GM19035 (cell line): ENCODE results near the gene MAP2.

ENCODE experiments used
- ATAC-seq: cut with Tn5 transposase; IDR thresholded peaks from one replicate; pipeline ENCODE4 v1.9.1; 2021; ENCODE audit not compliant: unreplicated experiment

MAP2 gene

GRCh38 chr2:209773377-209773776 is 349.5 kb downstream of the MAP2 start:
- no peak for ATAC-seq
